Measurements from ENCODE around the gene SLC38A3. TPM values are rescaled to one million over a fixed set of nuclear protein-coding genes. Genes with fewer than 3 reads are reported as not detected.

The SLC38A3 gene
- total RNA-seq, 1 donor from 2014 or later, result 0.52 TPM

DNA sequence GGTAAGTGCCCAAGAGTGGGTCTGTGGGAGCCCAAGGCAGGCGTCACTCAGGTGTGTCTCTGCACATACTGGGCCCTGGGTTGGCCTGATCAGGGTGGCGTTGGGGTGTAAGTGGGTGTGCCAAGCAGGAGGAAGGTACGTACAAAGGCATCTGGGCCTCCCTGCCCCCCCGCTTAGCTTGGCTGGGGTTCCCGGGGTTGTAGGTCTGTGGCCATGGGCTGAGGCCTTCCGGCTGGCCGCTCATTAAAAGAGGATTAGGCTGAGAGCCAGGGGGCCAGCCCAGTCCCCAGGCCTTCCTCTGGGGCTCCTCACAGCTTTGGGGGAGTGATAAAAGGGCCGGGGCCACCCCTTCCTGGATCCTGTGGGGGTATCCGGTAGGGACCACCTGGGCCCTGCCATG, 36.7 kb upstream of the SLC38A3 start:
- Histone ChIP-seq H3K4me3 (ENCODE audit: low read length in 3 of 3) (peak overlapping the region in 1 of 3 donors; percentile 6), H3K27me3 (ENCODE audit: control insufficient read depth in 3 of 3, insufficient read depth in 3 of 3, low read length in 3 of 3) (no peaks in the 10 kb centered on the region), H3K4me1 (ENCODE audit: control insufficient read depth in 3 of 3, insufficient read depth in 3 of 3, low read length in 3 of 3) (peaks cover 89 to 96% (median 95%) of the 10 kb centered on the region in 3 donors), H3K9ac (ENCODE audit: low read depth in 1 of 3, low read length in 3 of 3) (peak overlapping the region in 2 of 3 donors; percentile 6 to 54), H3K36me3 (ENCODE audit: control insufficient read depth in 3 of 3, insufficient read depth in 3 of 3, low read length in 3 of 3) (no peaks in the 10 kb centered on the region), H3K27ac (ENCODE audit: low read depth, low read length) (peak overlapping the region; percentile 80), H3K9me3 (ENCODE audit: control insufficient read depth in 3 of 3, low read length in 3 of 3) (no peaks in the 10 kb centered on the region)

DNA sequence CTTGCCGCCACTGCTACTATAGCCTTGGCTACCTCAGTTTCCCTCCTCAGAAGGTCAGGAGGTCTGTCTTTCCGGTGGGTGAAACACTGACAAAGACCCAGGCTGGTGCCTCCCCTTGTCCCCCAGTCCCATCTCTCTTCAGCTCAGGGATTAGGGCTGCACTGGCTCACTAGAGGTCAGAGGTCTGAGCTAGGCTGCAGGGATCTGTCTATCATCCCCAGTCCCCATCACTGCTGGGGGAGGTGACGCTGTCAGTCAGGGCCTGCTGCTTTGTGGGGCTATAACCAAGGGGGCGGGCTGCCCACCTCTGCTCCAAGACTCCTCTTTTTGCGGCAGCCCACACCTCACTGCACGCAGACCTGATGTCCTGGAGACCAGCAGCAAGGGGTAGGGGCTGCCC, 36.3 kb upstream of the SLC38A3 start:
- H3K9me3 ChIP-seq (ENCODE audit: control insufficient read depth in 3 of 3, low read length in 3 of 3), result no peaks in the 10 kb centered on the region
- peak overlapping the region; percentile 80 for H3K27ac ChIP-seq (ENCODE audit: low read depth, low read length)
- peaks cover 85 to 92% (median 91%) of the 10 kb centered on the region in 3 donors for H3K4me1 ChIP-seq (ENCODE audit: control insufficient read depth in 3 of 3, insufficient read depth in 3 of 3, low read length in 3 of 3)
- H3K36me3 ChIP-seq (ENCODE audit: control insufficient read depth in 3 of 3, insufficient read depth in 3 of 3, low read length in 3 of 3), result peaks cover 0 to 2% (median under 1%) of the 10 kb centered on the region in 3 donors
- peak overlapping the region in 1 of 3 donors; percentile 13 for H3K4me3 ChIP-seq (ENCODE audit: low read length in 3 of 3)
- H3K9ac ChIP-seq (ENCODE audit: low read depth in 1 of 3, low read length in 3 of 3), result peak overlapping the region in 2 of 3 donors; percentile 6 to 54
- no peaks in the 10 kb centered on the region for H3K27me3 ChIP-seq (ENCODE audit: control insufficient read depth in 3 of 3, insufficient read depth in 3 of 3, low read length in 3 of 3)

DNA sequence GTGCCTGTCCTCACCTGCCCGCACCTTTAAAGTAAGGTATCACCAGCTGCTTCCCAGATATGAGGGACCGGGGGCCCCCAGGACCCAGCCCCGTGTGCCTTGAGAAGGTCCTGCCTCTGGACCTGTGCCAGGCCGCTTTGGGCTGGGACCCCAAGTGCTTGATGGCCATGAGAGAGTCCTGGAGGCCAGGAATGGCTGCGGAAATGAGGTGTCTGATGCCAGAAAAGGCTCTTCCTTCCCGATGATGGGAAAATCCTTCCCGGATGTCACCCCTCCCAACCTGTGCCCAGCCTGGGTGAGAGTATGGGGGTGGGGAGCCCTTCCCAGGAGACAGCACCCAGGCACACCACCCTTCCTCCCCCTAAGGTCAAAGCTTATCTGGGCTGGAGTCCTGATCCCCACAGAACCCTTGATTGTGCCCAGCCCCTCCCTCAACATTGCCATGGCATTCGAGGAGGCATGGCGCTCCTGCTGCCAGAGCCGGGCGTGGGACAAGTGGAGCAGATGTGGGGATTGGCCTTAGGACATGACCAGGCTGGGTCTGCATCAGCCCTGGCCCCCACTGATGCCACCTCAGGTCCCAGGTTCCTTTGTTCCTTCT, 35.7 kb upstream of the SLC38A3 start:
- Histone ChIP-seq H3K9ac (ENCODE audit: low read depth in 1 of 3, low read length in 3 of 3) (peak overlapping the region in 2 of 3 donors; percentile 6 to 54), H3K27me3 (ENCODE audit: control insufficient read depth in 3 of 3, insufficient read depth in 3 of 3, low read length in 3 of 3) (no peaks in the 10 kb centered on the region), H3K9me3 (ENCODE audit: control insufficient read depth in 3 of 3, low read length in 3 of 3) (no peaks in the 10 kb centered on the region), H3K36me3 (ENCODE audit: control insufficient read depth in 3 of 3, insufficient read depth in 3 of 3, low read length in 3 of 3) (peaks cover 0 to 6% (median 2%) of the 10 kb centered on the region in 3 donors), H3K4me1 (ENCODE audit: control insufficient read depth in 3 of 3, insufficient read depth in 3 of 3, low read length in 3 of 3) (peaks cover 79 to 87% (median 86%) of the 10 kb centered on the region in 3 donors), H3K27ac (ENCODE audit: low read depth, low read length) (peak overlapping the region; percentile 80), H3K4me3 (ENCODE audit: low read length in 3 of 3) (peak overlapping the region in 1 of 3 donors; percentile 13)

DNA sequence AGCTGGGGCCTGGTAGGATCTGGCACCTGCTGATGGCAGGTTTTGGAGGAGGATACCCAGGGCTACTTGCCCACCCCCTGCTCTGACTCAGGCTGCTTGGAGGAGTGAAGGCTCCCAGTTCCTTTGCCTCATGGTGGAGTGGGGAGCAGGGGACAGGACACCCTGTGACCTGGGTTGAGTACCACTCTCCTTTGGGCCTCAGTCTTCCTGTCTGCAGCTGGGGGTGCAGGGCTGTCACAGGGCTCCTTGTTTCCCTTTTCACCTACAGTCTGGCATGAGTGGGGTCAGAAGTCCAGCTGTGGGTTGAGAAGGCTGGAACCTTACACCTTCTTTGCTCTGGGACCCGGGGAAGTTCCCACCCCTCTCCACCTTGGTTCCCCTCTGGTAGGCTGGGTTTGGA, 35.2 kb upstream of the SLC38A3 start:
- peaks cover 74 to 81% (median 81%) of the 10 kb centered on the region in 3 donors for H3K4me1 ChIP-seq (ENCODE audit: control insufficient read depth in 3 of 3, insufficient read depth in 3 of 3, low read length in 3 of 3)
- H3K36me3 ChIP-seq (ENCODE audit: control insufficient read depth in 3 of 3, insufficient read depth in 3 of 3, low read length in 3 of 3), result peaks cover 0 to 10% (median 2%) of the 10 kb centered on the region in 3 donors
- H3K9ac ChIP-seq (ENCODE audit: low read depth in 1 of 3, low read length in 3 of 3), result peak overlapping the region in 2 of 3 donors; percentile 0 to 54
- no peaks in the 10 kb centered on the region for H3K9me3 ChIP-seq (ENCODE audit: control insufficient read depth in 3 of 3, low read length in 3 of 3)
- H3K4me3 ChIP-seq (ENCODE audit: low read length in 3 of 3), result no peak overlapping the region
- no peaks in the 10 kb centered on the region for H3K27me3 ChIP-seq (ENCODE audit: control insufficient read depth in 3 of 3, insufficient read depth in 3 of 3, low read length in 3 of 3)
- peak overlapping the region; percentile 80 for H3K27ac ChIP-seq (ENCODE audit: low read depth, low read length)

DNA sequence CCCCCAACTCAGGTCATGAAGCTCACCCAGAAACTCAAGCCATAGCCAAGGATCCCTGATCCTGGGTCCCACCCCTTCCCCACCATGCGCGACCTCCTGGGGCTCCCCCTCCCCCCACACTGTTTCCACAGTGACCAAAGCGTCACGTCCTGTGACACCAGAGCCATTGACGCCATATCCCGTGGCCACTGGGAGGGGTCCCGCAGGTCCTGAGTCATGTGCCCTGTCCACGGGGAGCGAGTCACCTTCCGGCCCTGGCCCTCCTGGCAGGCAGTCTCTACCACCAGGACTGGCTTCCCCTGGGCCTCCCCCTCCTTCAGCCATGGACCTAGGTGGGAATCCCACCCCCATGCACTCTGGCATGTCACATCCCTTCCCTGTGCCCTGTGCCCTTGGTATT, 34.4 kb upstream of the SLC38A3 start:
- H3K4me3 ChIP-seq (ENCODE audit: low read length in 3 of 3), result peak overlapping the region in 1 of 3 donors; percentile 22
- peak overlapping the region; percentile 80 for H3K27ac ChIP-seq (ENCODE audit: low read depth, low read length)
- peaks cover 66 to 73% (median 72%) of the 10 kb centered on the region in 3 donors for H3K4me1 ChIP-seq (ENCODE audit: control insufficient read depth in 3 of 3, insufficient read depth in 3 of 3, low read length in 3 of 3)
- no peaks in the 10 kb centered on the region for H3K9me3 ChIP-seq (ENCODE audit: control insufficient read depth in 3 of 3, low read length in 3 of 3)
- peaks cover 4 to 10% (median 7%) of the 10 kb centered on the region in 3 donors for H3K36me3 ChIP-seq (ENCODE audit: control insufficient read depth in 3 of 3, insufficient read depth in 3 of 3, low read length in 3 of 3)
- no peaks in the 10 kb centered on the region for H3K27me3 ChIP-seq (ENCODE audit: control insufficient read depth in 3 of 3, insufficient read depth in 3 of 3, low read length in 3 of 3)
- peak overlapping the region in 2 of 3 donors; percentile 19 to 76 for H3K9ac ChIP-seq (ENCODE audit: low read depth in 1 of 3, low read length in 3 of 3)

DNA sequence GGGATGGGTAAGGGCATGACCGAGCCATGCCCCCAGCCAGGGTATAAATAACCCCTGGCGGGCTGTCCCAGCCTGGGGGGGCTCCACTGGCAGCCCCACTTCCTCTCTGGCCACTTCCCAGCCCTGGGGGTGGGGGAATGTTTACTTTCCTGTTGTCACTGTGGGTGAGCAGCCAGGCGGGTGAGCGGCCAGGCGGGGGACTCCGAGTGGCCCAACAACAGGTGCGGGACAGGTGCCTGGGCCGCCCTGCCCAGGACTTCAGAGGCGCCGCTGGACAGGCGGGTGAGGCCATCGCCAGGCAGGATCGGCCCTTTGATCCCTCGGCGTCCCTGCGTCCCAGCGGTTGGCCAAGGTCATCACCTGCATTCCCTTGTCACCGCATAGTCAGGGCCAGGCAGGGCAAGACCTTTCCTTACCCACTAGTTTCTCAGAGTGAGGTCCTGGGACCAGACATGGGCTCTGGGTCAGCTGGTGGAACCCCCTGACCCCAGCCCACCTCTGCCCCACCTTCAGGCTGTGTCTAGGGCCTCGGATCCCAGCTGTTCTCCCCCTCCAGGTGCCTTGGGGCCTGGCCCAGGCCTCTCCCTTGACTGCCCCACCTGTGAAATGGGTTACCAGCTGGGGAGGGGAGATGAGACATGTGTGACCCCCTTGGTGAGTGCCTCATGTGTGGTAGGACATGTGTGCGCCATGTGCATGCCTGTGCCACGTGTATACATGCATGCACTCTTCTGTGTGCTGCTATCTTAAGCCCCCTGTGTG, 33.4 kb upstream of the SLC38A3 start:
- H3K27ac ChIP-seq (ENCODE audit: low read depth, low read length), result peak overlapping the region; percentile 80
- no peaks in the 10 kb centered on the region for H3K9me3 ChIP-seq (ENCODE audit: control insufficient read depth in 3 of 3, low read length in 3 of 3)
- peaks cover 55 to 63% (median 62%) of the 10 kb centered on the region in 3 donors for H3K4me1 ChIP-seq (ENCODE audit: control insufficient read depth in 3 of 3, insufficient read depth in 3 of 3, low read length in 3 of 3)
- peak overlapping the region in 2 of 3 donors; percentile 23 to 76 for H3K9ac ChIP-seq (ENCODE audit: low read depth in 1 of 3, low read length in 3 of 3)
- no peaks in the 10 kb centered on the region for H3K27me3 ChIP-seq (ENCODE audit: control insufficient read depth in 3 of 3, insufficient read depth in 3 of 3, low read length in 3 of 3)
- H3K4me3 ChIP-seq (ENCODE audit: low read length in 3 of 3), result peak overlapping the region in 2 of 3 donors; percentile 27 to 41
- H3K36me3 ChIP-seq (ENCODE audit: control insufficient read depth in 3 of 3, insufficient read depth in 3 of 3, low read length in 3 of 3), result peaks cover 9 to 10% (median 10%) of the 10 kb centered on the region in 3 donors

DNA sequence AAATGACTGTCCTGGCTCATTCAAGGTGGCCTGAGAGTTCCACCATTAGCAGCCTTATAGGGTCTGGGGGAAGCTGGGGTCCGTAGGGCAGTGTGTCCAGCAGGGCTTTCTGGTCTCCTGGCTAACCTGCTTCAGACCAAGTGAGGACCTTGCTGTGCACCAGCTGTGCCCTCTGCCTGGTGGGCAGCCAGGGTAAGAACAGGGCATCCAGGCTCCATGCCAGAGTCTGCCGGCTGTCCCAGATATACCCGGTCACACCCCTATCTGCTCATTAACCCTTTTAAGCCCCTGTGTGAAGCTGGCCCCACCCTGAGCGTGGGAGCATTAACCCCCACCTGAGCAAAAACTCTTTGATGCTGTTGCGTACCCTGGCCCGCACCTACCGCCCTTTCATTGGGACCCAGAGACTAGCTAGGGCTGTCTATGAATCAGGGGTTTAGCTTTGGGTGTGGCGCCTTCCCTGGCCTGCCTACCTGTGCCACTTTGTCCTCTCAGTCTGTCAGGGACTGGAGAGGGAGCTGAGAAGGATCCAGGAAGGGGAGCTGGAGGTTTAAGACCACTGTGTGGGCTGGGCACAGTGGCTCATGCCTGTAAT, 32.3 kb upstream of the SLC38A3 start:
- Histone ChIP-seq H3K4me1 (ENCODE audit: control insufficient read depth in 3 of 3, insufficient read depth in 3 of 3, low read length in 3 of 3) (peaks cover 48 to 58% (median 53%) of the 10 kb centered on the region in 3 donors), H3K27me3 (ENCODE audit: control insufficient read depth in 3 of 3, insufficient read depth in 3 of 3, low read length in 3 of 3) (no peaks in the 10 kb centered on the region), H3K27ac (ENCODE audit: low read depth, low read length) (no peak overlapping the region), H3K9ac (ENCODE audit: low read depth in 1 of 3, low read length in 3 of 3) (peak overlapping the region in 2 of 3 donors; percentile 28 to 76), H3K9me3 (ENCODE audit: control insufficient read depth in 3 of 3, low read length in 3 of 3) (no peaks in the 10 kb centered on the region), H3K36me3 (ENCODE audit: control insufficient read depth in 3 of 3, insufficient read depth in 3 of 3, low read length in 3 of 3) (peaks cover 9 to 12% (median 10%) of the 10 kb centered on the region in 3 donors), H3K4me3 (ENCODE audit: low read length in 3 of 3) (peak overlapping the region in 1 of 3 donors; percentile 45)

DNA sequence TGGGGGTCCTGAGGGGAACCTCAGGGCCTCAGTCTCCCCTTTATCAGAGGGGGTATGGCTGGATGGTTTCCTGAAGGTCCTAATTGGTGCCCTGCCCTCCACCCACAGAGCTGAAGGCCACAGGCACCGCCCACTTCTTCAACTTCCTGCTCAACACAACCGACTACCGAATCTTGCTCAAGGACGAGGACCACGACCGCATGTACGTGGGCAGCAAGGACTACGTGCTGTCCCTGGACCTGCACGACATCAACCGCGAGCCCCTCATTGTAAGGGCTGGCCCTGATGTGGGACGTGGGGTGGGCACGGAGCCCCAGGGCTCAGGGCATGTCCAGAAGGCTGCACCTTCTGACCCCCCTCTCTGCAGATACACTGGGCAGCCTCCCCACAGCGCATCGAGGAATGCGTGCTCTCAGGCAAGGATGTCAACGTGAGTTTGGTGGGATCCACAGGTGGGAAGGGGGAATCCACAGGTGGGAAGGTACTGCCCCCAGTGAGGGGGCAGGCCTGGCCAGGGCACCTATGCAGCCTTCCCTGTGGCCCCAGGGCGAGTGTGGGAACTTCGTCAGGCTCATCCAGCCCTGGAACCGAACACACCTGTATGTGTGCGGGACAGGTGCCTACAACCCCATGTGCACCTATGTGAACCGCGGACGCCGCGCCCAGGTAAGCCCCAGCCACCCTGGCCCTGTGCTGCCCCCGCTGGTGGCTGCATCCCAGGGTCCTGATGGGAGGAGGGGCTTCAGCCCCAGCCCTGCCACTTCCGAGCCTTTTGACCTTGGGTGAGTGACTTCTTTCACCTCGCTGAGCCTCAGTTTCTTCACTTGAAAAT, 31.2 kb upstream of the SLC38A3 start:
- H3K4me1 ChIP-seq (ENCODE audit: control insufficient read depth in 3 of 3, insufficient read depth in 3 of 3, low read length in 3 of 3), result peaks cover 36 to 46% (median 41%) of the 10 kb centered on the region in 3 donors
- no peak overlapping the region for H3K4me3 ChIP-seq (ENCODE audit: low read length in 3 of 3)
- peaks cover 9 to 12% (median 10%) of the 10 kb centered on the region in 3 donors for H3K36me3 ChIP-seq (ENCODE audit: control insufficient read depth in 3 of 3, insufficient read depth in 3 of 3, low read length in 3 of 3)
- H3K9me3 ChIP-seq (ENCODE audit: control insufficient read depth in 3 of 3, low read length in 3 of 3), result no peaks in the 10 kb centered on the region
- H3K27ac ChIP-seq (ENCODE audit: low read depth, low read length), result no peak overlapping the region
- H3K9ac ChIP-seq (ENCODE audit: low read depth in 1 of 3, low read length in 3 of 3), result no peak overlapping the region
- no peaks in the 10 kb centered on the region for H3K27me3 ChIP-seq (ENCODE audit: control insufficient read depth in 3 of 3, insufficient read depth in 3 of 3, low read length in 3 of 3)

DNA sequence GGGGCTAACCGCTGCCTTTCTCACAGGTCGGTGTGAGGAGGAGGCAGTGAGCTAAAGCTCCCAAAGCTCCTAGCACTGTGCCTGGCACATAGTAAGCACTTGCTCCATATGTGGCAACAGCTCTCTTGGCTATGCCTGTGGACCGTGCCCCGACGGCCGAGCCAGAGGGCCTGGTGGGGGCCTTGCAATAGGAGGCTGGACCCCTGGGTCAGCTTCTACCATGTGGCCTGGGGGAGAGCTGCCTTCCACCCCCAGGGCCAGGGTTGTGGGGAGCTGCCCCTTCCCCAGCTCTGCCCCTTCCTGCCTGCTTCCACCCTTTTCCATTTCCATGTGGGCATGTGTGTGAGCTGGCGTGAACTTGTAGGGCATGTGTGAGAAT, 30.6 kb upstream of the SLC38A3 start:
- H3K27ac ChIP-seq (ENCODE audit: low read depth, low read length), result no peak overlapping the region
- peaks cover 30 to 40% (median 35%) of the 10 kb centered on the region in 3 donors for H3K4me1 ChIP-seq (ENCODE audit: control insufficient read depth in 3 of 3, insufficient read depth in 3 of 3, low read length in 3 of 3)
- H3K27me3 ChIP-seq (ENCODE audit: control insufficient read depth in 3 of 3, insufficient read depth in 3 of 3, low read length in 3 of 3), result no peaks in the 10 kb centered on the region
- peaks cover 9 to 13% (median 10%) of the 10 kb centered on the region in 3 donors for H3K36me3 ChIP-seq (ENCODE audit: control insufficient read depth in 3 of 3, insufficient read depth in 3 of 3, low read length in 3 of 3)
- no peak overlapping the region for H3K9ac ChIP-seq (ENCODE audit: low read depth in 1 of 3, low read length in 3 of 3)
- H3K4me3 ChIP-seq (ENCODE audit: low read length in 3 of 3), result no peak overlapping the region
- no peaks in the 10 kb centered on the region for H3K9me3 ChIP-seq (ENCODE audit: control insufficient read depth in 3 of 3, low read length in 3 of 3)

Measured in skeletal muscle tissue (tissue), 4 donors.